ENCODE results near the gene CACHD1.
A peak's percentile ranks its signal among the peaks of the same experiment; 100 is the strongest.

Gene CACHD1

GRCh38 chr1:64473367-64473766 lies 3.4 kb downstream of the CACHD1 start:
- no peak for DNase-seq (ENCODE audit: low spot score)

- DNase-seq (ENCODE audit: low spot score) = no peak
Measured at GRCh38 chr1:64474133-64474532, 4.2 kb downstream of the CACHD1 start.

GRCh38 chr1:64474665-64475439 lies 4.9 kb downstream of the CACHD1 start:
- no peak for DNase-seq (ENCODE audit: low spot score)

- peak; percentile 73 for DNase-seq (ENCODE audit: low spot score)
Measured at GRCh38 chr1:64476251-64476952, 6.5 kb downstream of the CACHD1 start.

- no peak for DNase-seq (ENCODE audit: low spot score)
Measured at GRCh38 chr1:64478594-64479470, 8.9 kb downstream of the CACHD1 start.

- DNase-seq (ENCODE audit: low spot score) = no peak
Measured at GRCh38 chr1:64479874-64480273, 9.9 kb downstream of the CACHD1 start.

- DNase-seq (ENCODE audit: low spot score) = no peak
Measured at GRCh38 chr1:64480999-64481772, 11.3 kb downstream of the CACHD1 start.

GRCh38 chr1:64482128-64482527 lies 12.2 kb downstream of the CACHD1 start:
- DNase-seq (ENCODE audit: low spot score) = no peak

- DNase-seq (ENCODE audit: low spot score) = peak; percentile 27
Measured at GRCh38 chr1:64482720-64483119, 12.8 kb downstream of the CACHD1 start.

GRCh38 chr1:64483731-64484414 lies 13.9 kb downstream of the CACHD1 start:
- no peak for DNase-seq (ENCODE audit: low spot score)

- DNase-seq (ENCODE audit: low spot score) = no peak
Measured at GRCh38 chr1:64484651-64485050, 14.7 kb downstream of the CACHD1 start.

GRCh38 chr1:64486193-64486592 lies 16.3 kb downstream of the CACHD1 start:
- DNase-seq (ENCODE audit: low spot score) = no peak

GRCh38 chr1:64487061-64487460 lies 17.1 kb downstream of the CACHD1 start:
- DNase-seq (ENCODE audit: low spot score) = no peak

- DNase-seq (ENCODE audit: low spot score) = no peak
Measured at GRCh38 chr1:64488862-64489261, 18.9 kb downstream of the CACHD1 start.

- no peak for DNase-seq (ENCODE audit: low spot score)
Measured at GRCh38 chr1:64489707-64490106, 19.8 kb downstream of the CACHD1 start.

- no peak for DNase-seq (ENCODE audit: low spot score)
Measured at GRCh38 chr1:64490213-64490818, 20.4 kb downstream of the CACHD1 start.

- DNase-seq (ENCODE audit: low spot score) = no peak
Measured at GRCh38 chr1:64492424-64492823, 22.5 kb downstream of the CACHD1 start.

GRCh38 chr1:64493831-64494230 lies 23.9 kb downstream of the CACHD1 start:
- no peak for DNase-seq (ENCODE audit: low spot score)

GRCh38 chr1:64494659-64495058 lies 24.7 kb downstream of the CACHD1 start:
- no peak for DNase-seq (ENCODE audit: low spot score)

GRCh38 chr1:64495878-64496277 lies 25.9 kb downstream of the CACHD1 start:
- no peak for DNase-seq (ENCODE audit: low spot score)

GRCh38 chr1:64496606-64497005 lies 26.7 kb downstream of the CACHD1 start:
- no peak for DNase-seq (ENCODE audit: low spot score)
